Prostate gland (tissue), 2 donors: ENCODE data around the gene MICALL2.

ENCODE experiments used
- POLR2A ChIP-seq: fragments of 450-650 bp; IDR thresholded peaks from one replicate; pipeline ENCODE4 v1.6.1; 2016; ENCODE audit warnings: antibody characterized with exemption, mild to moderate bottlenecking
- POLR2AphosphoS5 ChIP-seq: sonication (generic); formaldehyde crosslinking; IDR thresholded peaks from one replicate; pipeline ENCODE4 v1.6.1; 2017; ENCODE audit warnings: antibody characterized with exemption
- TF ChIP-seq, protein P1 (sequence below), 4 experiments: fragments of 200-600 bp in 2 of 4; fragments of 450-650 bp in 2 of 4; sonication (generic) in 2 of 4; IDR thresholded peaks; 1 replicate in 3 of 4; 2 replicates in 1 of 4; pipeline ENCODE4 v1.5.1; 2016 to 2019; ENCODE audit warnings: antibody characterized with exemption in 4 of 4, mild to moderate bottlenecking in 2 of 4, moderate library complexity in 2 of 4

DNA sequence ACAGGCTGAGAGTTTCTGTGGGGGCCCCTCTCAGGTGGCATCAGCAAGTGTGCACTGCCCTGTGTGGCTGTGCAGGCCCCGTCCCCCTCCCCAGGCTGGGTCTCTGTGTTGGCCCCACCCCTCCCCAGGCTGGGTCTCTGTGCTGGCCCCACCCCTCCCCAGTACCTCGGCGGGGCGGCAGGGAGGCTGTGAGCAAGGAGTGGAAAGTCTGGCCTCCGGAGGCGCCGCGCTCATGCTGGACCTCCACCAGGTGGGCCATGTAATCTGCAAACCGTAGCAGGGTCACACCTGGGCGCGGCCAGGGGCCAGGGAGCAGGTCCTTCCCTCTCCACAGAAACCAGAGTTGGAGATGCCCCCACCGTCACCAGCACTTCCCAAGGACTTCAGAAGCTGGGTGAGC, 21.4 kb upstream of the MICALL2 start:
- TF ChIP-seq POLR2AphosphoS5 (no peak), POLR2A (no peak)
- TF ChIP-seq, protein P1, sequence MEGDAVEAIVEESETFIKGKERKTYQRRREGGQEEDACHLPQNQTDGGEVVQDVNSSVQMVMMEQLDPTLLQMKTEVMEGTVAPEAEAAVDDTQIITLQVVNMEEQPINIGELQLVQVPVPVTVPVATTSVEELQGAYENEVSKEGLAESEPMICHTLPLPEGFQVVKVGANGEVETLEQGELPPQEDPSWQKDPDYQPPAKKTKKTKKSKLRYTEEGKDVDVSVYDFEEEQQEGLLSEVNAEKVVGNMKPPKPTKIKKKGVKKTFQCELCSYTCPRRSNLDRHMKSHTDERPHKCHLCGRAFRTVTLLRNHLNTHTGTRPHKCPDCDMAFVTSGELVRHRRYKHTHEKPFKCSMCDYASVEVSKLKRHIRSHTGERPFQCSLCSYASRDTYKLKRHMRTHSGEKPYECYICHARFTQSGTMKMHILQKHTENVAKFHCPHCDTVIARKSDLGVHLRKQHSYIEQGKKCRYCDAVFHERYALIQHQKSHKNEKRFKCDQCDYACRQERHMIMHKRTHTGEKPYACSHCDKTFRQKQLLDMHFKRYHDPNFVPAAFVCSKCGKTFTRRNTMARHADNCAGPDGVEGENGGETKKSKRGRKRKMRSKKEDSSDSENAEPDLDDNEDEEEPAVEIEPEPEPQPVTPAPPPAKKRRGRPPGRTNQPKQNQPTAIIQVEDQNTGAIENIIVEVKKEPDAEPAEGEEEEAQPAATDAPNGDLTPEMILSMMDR (IDR thresholded peaks at IDR 0.05): no peak
